Heart left ventricle (tissue), 13 donors: ENCODE data around the gene RAD54L.

ENCODE experiments used
- POLR2A ChIP-seq, 2 donors: fragments of 450-650 bp; IDR thresholded peaks; one replicate each; pipeline ENCODE4 v1.6.1; 2017; ENCODE audit warnings: antibody characterized with exemption in 2 of 2, mild to moderate bottlenecking in 2 of 2, moderate library complexity in 2 of 2
- TF ChIP-seq, protein P1 (sequence below), 12 donors: fragments of 200-600 bp; sonication (generic) in 4 of 12; IDR thresholded peaks; one replicate each; pipeline versions ENCODE4 v1.5.0 to v1.8.0; 2018 to 2022; ENCODE audit warnings: antibody characterized with exemption in 12 of 12, mild to moderate bottlenecking in 5 of 12
- donor health status: ischemic (EF 13 %, LVEDD 7.1; RV severe dilation, severe dysfunction).
- donor health status: DM: no; HTN: yes; CAD: no.
- donor health status: DM: no; HTN: no; CAD: no.
- donor health status: ischemic (EF 25% LVEDD 6.9; RV normal size, moderate dysfunction).
- donor health status: ischemic (EF 25% LVEDD 5.7; RV mildly dilated, moderate dysfunction).
- donor health status: ischemic (EF 35%, LVEDD 5.7; RV mildly dilated, moderate dysfunction).
- donor health status: nonischemic (EF 11% LVEDD 7.7; RV severe dilation, severe dysfunction).
- donor health status: DM: yes; HTN: yes; CAD: no.
- donor health status: PGD.
- donor health status: ischemic (EF 29% LVEDD 5.4; RV normal size, mild dysfunction).
- donor health status: nonischemic (EF 23%, LVEDD 6.1; RV moderate dilation, normal function).

DNA sequence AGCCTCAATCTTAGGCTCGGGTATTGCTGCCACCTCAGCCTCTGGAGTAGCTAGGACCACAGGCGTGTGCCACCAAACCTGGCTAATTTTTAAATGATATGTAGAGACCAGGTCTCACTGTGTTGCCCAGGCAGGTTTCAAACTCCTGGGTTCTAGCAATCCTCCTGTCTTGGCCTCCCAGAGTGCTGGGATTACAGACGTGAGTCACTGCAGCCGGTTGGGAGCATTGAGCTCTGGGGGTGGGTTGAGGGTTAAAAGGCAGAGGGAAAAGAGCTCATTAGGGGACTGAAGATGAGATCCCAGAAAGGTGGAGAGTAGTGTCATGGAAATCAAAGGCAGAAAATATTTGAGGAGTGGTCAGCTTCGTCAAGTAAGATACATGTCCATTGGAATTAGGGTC lies 7.1 kb downstream of the RAD54L start:
- TF ChIP-seq, protein P1, sequence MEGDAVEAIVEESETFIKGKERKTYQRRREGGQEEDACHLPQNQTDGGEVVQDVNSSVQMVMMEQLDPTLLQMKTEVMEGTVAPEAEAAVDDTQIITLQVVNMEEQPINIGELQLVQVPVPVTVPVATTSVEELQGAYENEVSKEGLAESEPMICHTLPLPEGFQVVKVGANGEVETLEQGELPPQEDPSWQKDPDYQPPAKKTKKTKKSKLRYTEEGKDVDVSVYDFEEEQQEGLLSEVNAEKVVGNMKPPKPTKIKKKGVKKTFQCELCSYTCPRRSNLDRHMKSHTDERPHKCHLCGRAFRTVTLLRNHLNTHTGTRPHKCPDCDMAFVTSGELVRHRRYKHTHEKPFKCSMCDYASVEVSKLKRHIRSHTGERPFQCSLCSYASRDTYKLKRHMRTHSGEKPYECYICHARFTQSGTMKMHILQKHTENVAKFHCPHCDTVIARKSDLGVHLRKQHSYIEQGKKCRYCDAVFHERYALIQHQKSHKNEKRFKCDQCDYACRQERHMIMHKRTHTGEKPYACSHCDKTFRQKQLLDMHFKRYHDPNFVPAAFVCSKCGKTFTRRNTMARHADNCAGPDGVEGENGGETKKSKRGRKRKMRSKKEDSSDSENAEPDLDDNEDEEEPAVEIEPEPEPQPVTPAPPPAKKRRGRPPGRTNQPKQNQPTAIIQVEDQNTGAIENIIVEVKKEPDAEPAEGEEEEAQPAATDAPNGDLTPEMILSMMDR (IDR thresholded peaks at IDR 0.05) = no peak
- no peak for TF ChIP-seq POLR2A (IDR thresholded peaks at IDR 0.05)
